NCI-H748 (cell line): Measurements from ENCODE around the gene UGT2A2.
"Not testable (repeated sequence)": the region's sequence is repeated elsewhere in the genome, so short reads cannot be mapped to it uniquely, and the experiment has no call there.

Experiments used
- DNase-seq: peaks from one replicate; lab custom pipeline; 2025; ENCODE audit not compliant: unreplicated experiment; lab: John Stamatoyannopoulos, UW

Gene UGT2A2

GRCh38 chr4:69639542-69639941 lies at the start of gene UGT2A2:
TSS of gene UGT2A2 (minus strand) at chr4:69639642. CDS start at chr4:69639640, 2 bp downstream.
- no peak for DNase-seq

DNA sequence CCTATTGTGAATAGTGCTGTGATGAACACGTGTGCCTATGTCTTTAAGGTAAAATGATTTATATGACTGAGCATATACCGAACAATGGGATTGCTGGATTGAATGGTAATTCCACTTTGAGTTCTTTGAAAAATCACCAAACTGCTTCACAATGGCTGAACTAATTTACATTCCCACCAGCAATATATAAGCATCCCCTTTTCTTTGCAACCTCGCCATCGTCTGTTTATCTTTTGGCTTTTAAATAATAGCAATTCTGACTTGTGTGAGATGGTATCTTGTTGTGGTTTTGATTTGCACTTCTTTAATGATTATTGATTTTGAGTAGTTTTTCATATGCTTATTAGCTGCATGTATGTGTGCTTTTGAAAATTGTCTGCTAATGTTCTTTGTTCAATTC lies 45.4 kb upstream of the UGT2A2 start:
- peak; percentile 58 for DNase-seq

DNA sequence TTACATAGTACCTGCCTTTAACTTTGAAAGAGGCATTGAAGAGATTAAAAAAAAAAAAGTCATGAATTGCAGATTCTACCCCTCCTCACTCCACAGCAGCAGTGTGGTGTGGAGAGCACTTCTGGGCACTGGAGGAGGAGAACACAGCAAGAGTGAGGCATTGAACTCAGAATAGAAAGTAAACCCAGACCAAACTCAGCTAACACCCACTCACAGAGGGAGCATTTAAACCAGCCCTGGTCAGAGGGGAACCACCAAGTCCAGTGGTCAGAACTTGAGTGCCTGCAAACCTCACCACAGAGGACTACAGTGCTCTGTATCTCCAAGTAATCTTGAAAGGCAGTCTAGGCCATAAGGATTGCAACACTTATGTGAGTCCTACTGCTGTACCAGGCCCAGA lies 29.2 kb upstream of the UGT2A2 start:
- DNase-seq, result no peak

DNA sequence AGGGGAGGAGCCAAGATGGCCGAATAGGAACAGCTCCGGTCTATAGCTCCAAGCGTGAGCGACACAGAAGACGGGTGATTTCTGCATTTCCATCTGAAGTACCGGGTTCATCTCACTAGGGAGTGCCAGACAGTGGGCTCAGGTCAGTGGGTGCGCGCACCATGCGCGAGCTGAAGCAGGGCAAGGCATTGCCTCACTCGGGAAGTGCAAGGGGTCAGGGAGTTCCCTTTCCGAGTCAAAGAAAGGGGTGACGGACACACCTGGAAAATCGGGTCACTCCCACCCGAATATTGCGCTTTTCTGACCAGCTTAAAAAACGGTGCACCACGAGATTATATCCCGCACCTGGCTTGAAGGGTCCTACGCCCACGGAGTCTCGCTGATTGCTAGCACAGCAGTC lies 24.6 kb upstream of the UGT2A2 start:
- not testable (repeated sequence) for DNase-seq

DNA sequence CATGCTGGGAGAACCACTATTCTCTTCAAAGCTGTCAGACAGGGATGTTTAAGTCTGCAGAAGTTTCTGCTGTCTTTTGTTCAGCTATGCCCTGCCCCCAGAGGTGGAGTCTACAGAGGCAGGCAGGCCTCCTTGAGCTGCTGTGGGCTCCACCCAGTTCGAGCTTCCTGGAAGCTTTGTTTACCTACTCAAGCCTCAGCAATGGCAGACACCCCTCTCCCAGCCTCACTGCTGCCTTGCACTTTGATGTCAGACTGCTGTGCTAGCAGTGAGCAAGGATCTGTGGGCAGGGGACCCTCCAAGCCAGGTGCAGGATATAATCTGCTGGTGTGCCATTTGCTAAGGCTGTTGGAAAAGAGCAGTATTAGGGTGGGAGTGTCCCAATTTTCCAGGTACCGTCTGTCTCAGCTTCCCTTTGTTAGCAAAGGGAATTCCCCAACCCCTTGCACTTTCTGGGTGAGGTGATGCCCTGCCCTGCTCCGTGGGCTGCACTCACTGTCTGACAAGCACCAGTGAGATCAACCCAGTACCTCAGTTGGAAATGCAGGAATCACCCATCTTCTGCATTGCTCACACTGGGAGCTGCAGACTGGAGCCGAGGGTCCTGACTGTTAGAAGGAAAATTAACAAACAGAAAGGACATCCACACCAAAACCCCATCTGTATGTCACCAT lies 21.8 kb upstream of the UGT2A2 start:
- DNase-seq, result not testable (repeated sequence)

DNA sequence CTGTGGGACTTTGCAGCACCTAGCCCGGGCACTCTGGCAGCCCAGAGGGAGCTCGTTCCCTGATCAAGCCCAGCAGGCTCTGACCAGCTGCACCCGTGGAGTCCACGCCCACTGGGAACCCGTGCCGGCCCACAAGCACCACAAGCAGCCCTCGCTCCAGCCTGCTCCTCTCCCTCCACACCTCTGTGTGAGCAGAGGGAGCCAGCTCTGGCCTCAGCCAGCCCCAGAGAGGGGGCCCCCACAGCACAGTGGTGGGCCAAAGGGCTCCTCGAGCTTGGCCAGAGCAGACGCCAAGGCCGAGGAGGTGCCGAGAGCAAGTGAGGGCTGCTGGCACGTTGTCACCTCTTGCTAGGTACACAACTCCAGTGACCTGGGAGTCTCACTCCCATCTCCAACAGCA lies 18.7 kb upstream of the UGT2A2 start:
- no peak for DNase-seq

- no peak for DNase-seq
Observed at GRCh38 chr4:69656653-69657158, 17.3 kb upstream of the UGT2A2 start.

GRCh38 chr4:69653147-69653546 lies 13.7 kb upstream of the UGT2A2 start, which contains the start of gene UGT2A1:
TSS of gene UGT2A1 (minus strand) at chr4:69653247. CDS start at chr4:69647644, 5,603 bp downstream.
- DNase-seq, result no peak

GRCh38 chr4:69650872-69651271 lies 11.4 kb upstream of the UGT2A2 start:
- DNase-seq, result no peak

GRCh38 chr4:69649629-69650028 lies 10.2 kb upstream of the UGT2A2 start:
- no peak for DNase-seq

GRCh38 chr4:69649207-69649606 lies 9.8 kb upstream of the UGT2A2 start:
- DNase-seq, result no peak

DNA sequence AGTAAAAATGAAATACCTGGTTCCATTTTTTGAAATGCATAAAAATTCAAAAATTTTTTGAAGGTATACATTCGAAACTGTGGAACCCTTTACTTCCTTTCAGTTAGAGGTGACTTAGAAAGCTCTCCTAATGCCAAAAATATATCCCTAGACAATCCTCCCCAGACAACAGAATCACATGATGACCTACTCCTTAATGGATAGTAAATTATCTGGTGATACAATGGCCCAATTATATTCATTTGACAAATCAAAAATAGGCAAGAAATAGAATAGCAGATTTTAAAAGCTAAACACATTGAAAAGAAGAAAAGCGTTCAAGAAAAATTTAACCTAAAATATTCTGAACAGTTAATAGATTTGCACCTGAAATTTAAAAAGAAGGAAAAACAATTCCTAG lies 3.5 kb upstream of the UGT2A2 start:
- no peak for DNase-seq

DNA sequence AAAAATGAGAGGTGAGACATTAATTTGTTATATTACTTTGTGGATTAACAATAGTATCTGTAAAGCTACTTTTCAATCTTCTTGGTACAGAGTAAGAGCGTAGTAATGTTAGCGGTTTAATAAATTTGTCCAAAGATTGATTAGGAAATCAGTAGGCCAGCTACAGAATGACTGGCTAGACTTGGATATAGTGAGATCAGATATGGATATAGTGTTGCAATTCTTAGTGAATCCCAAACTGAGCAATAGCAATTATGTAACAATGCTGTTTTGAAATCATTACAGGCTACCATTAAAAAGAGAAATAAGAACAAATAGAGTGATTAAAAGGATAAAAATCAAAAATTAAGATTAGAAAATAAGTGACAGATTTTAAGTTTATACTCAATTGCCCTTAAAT lies 847 bp upstream of the UGT2A2 start:
- DNase-seq, result no peak

- peak; percentile 47 for DNase-seq
Observed at GRCh38 chr4:69617083-69617694, 22.3 kb downstream of the UGT2A2 start.

DNA sequence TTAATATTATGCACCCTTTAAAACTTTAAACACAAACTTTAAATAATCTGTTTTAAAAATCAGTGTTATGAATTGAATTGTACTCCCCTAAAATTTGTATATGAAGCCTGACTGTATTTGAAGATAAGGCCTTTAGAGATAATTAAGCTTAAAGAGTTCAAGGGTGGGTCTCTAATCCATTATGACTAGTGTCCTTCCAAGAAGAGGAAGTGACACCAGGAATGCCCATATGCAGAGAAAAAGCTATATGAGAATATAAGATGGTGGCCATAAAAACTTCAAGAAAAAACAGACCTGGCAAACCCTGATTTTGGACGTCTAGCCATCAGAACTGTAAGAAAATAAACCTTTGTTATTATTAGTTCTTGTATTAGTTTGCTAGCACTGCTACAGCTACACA lies 29.0 kb downstream of the UGT2A2 start:
- DNase-seq, result no peak

DNA sequence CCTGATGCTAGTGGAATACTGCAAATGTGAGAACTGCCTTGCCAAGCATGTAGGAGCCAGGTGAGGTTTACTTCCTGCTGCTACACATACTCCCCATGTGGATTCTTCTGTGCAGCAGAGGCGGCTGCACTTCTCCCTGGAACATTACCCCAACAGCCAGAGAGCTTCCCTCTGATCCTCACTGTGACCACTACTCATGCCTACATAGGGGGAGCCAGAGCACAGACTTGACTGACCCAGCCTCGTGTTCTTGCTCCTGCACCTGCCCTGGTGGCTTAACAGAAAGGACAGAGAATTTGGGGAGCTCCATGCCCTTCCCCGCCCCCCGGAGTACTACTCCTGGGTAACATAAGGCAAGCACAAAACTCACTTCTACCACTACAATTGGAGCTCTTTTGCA lies 38.4 kb downstream of the UGT2A2 start:
- peak; percentile 11 for DNase-seq

GRCh38 chr4:69600013-69600412 lies 39.4 kb downstream of the UGT2A2 start:
- no peak for DNase-seq

DNA sequence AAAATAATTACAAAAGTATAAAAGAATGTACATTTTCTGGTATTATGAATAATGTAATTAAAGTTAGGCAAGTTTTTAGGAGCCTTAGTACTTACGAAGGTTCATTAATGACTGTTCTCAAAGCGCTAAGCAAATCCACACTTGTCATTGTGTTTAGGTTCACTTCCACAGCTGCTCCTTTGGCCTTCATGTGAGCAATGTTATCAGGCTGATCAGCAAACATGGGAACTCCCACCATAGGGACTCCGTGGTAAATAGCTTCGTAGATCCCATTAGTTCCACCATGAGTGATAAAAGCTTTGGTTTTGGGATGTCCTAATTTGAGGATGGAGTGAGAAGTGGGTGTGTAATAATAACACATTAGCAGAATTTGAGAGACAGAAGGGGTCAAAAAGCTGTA lies 45.1 kb downstream of the UGT2A2 start:
- DNase-seq, result no peak

DNA sequence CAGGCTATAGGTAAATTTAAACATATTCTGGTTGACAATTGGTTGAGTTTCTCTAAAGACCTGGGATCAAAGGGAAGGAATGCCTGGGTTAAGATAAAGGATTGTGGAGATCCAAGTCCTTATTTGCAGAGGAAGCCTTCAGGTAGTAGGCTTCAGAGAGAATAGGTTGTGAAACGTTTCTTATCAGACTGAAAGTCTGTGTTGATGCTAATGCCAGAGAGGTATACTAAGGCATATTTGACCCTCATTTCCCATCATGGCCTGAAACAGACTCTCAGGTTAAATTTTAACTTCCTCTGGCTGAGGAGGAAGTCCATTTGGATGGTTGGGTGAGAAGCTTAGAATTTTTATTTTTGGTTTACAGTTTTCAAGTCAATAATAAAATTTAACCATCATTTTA lies 48.1 kb downstream of the UGT2A2 start:
- DNase-seq, result no peak

- DNase-seq, result no peak
Observed at GRCh38 chr4:69589884-69590283, 49.6 kb downstream of the UGT2A2 start.

DNA sequence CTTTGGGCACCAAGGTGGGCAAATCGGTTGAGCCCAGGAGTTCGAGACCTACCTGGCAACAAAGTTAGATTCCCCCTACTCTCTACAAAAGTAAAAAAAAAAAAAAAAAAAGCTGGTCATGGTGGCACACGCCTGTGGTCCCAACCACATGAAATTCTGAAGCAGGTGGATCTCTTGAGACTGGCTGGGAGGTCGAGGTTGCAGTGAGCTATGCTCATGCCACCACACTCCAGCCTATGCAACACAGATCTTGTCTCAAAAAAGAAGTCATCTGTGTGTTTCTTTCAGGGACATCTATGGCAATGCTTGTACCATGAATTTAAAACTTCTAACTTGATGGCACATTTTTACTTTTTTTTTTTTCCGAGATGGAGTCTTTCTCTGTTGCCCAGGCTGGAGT lies 55.3 kb downstream of the UGT2A2 start:
- DNase-seq, result no peak

DNA sequence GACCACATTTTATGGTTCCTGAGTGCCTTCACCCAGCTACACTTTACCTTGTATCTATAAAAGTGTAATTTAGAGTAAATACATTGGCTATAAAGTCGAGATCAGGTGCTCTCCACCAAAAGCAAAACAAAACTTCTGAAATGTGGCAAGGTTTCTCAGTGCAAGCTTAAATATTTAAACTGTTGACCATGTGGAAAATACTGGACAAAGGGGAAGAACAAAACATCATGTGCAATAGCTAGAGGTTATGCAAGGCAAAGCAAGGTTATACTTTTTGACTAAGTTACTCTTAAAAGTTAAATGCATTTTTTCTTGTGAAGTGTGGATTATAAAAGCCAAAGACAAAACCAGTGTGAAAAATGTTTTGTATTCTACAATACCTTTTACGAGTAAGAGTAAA lies 55.9 kb downstream of the UGT2A2 start:
- DNase-seq, result no peak

- DNase-seq, result no peak
Observed at GRCh38 chr4:69577245-69577644, 62.2 kb downstream of the UGT2A2 start.
